Suprapubic skin (tissue), 4 donors: Measurements from ENCODE around the gene CFAP99. TPM values are rescaled to one million over a fixed set of nuclear protein-coding genes. Genes with fewer than 3 reads are reported as not detected.

Source experiments
- DNase-seq, 2 donors: peaks; one replicate each; pipeline ENCODE4 v3.0.0-alpha.2; 2019; ENCODE audit warnings: low spot score in 2 of 2
- H3K27ac ChIP-seq: fragments of 200-600 bp; sonication (generic); one replicate; pipeline ENCODE4 v1.5.1; 2019
- H3K27me3 ChIP-seq: fragments of 200-600 bp; sonication (generic); one replicate; pipeline ENCODE4 v1.5.1; 2019
- H3K36me3 ChIP-seq: fragments of 200-600 bp; sonication (generic); one replicate; pipeline ENCODE4 v1.5.1; 2019
- H3K4me1 ChIP-seq: fragments of 200-600 bp; sonication (generic); one replicate; pipeline ENCODE4 v1.5.1; 2019
- H3K4me3 ChIP-seq: fragments of 200-600 bp; sonication (generic); one replicate; pipeline ENCODE4 v1.5.1; 2019; ENCODE audit warnings: mild to moderate bottlenecking
- H3K9me3 ChIP-seq: fragments of 200-600 bp; sonication (generic); one replicate; pipeline ENCODE4 v1.5.1; 2019
- CTCF ChIP-seq, 2 donors: fragments of 200-600 bp in 1 of 2; fragments of 450-650 bp in 1 of 2; sonication (generic) in 1 of 2; IDR thresholded peaks; one replicate each; pipeline ENCODE4 v1.5.1; 2016 to 2019; ENCODE audit warnings: antibody characterized with exemption in 2 of 2, mild to moderate bottlenecking in 1 of 2, moderate library complexity in 1 of 2
- EP300 ChIP-seq: sonication (generic); formaldehyde crosslinking; IDR thresholded peaks from one replicate; pipeline ENCODE4 v1.6.1; 2017; ENCODE audit warnings: antibody characterized with exemption
- POLR2A ChIP-seq, 2 donors: fragments of 450-650 bp; IDR thresholded peaks; one replicate each; pipeline ENCODE4 v1.6.1; 2017; ENCODE audit warnings: antibody characterized with exemption in 2 of 2, mild to moderate bottlenecking in 2 of 2, moderate library complexity in 2 of 2
- POLR2AphosphoS5 ChIP-seq, 3 donors: sonication (generic); formaldehyde crosslinking; IDR thresholded peaks; one replicate each; pipeline ENCODE4 v1.6.1; 2017; ENCODE audit warnings: antibody characterized with exemption in 3 of 3
- WGBS: methylation state at CpG from one replicate; pipeline ENCODE4 v1.1.5; 2018; 5-methylcytosine and 5-hydroxymethylcytosine counted together
- total RNA-seq, 4 donors: library from RNA; depleted of rRNA; stranded (reverse); fragments of >200 nt; gene quantifications; one replicate each; pipeline ENCODE4 v1.1.0, GENCODE V29; 2016

The CFAP99 gene
- total RNA-seq, 4 donors from 2014 or later = not detected

- peak in 1 of 2 donors; percentile 86 for DNase-seq
- WGBS = 8% methylated on average over 20 of the region's 30 CpGs
- TF ChIP-seq POLR2A (IDR thresholded peaks at IDR 0.05) = no peak
- TF ChIP-seq POLR2AphosphoS5 (IDR thresholded peaks at IDR 0.05) = peak in 2 of 3 donors; percentile 19 to 20
- TF ChIP-seq CTCF (IDR thresholded peaks at IDR 0.05) = peak in 1 of 2 donors; percentile 36
- TF ChIP-seq EP300 = no peak
- no peaks in the 10 kb centered on the region for H3K36me3 ChIP-seq
- peaks cover 18% of the 10 kb centered on the region for H3K27me3 ChIP-seq
- H3K4me3 ChIP-seq = peak overlapping the region; percentile 25
- peaks cover 54% of the 10 kb centered on the region for H3K4me1 ChIP-seq
- peak overlapping the region; percentile 70 for H3K27ac ChIP-seq
- no peaks in the 10 kb centered on the region for H3K9me3 ChIP-seq
Measured at GRCh38 chr4:2412885-2413716, 5.7 kb upstream of the CFAP99 start.

- TF ChIP-seq POLR2A (IDR thresholded peaks at IDR 0.05) (no peak), CTCF (IDR thresholded peaks at IDR 0.05) (no peak), EP300 (no peak), POLR2AphosphoS5 (IDR thresholded peaks at IDR 0.05) (no peak)
- peaks cover 19% of the 10 kb centered on the region for H3K27me3 ChIP-seq
Measured at GRCh38 chr4:2413821-2414610, 4.7 kb upstream of the CFAP99 start.

GRCh38 chr4:2415213-2415612 is 3.5 kb upstream of the CFAP99 start:
- no peaks in the 10 kb centered on the region for H3K36me3 ChIP-seq
- 98% methylated on average over 3 of the region's 3 CpGs for WGBS
- H3K4me1 ChIP-seq = peaks cover 63% of the 10 kb centered on the region
- no peak for DNase-seq
- peaks cover 19% of the 10 kb centered on the region for H3K27me3 ChIP-seq
- no peak overlapping the region for H3K4me3 ChIP-seq
- no peaks in the 10 kb centered on the region for H3K9me3 ChIP-seq
- no peak overlapping the region for H3K27ac ChIP-seq
- TF ChIP-seq CTCF (IDR thresholded peaks at IDR 0.05) = no peak
- TF ChIP-seq POLR2A (IDR thresholded peaks at IDR 0.05) = no peak
- no peak for TF ChIP-seq POLR2AphosphoS5 (IDR thresholded peaks at IDR 0.05)

More at GRCh38 chr4:2413821-2414610, 4.7 kb upstream of the CFAP99 start:
- Histone ChIP-seq H3K9me3 (no peaks in the 10 kb centered on the region), H3K4me1 (peaks cover 56% of the 10 kb centered on the region), H3K4me3 (no peak overlapping the region), H3K36me3 (no peaks in the 10 kb centered on the region), H3K27ac (peak overlapping the region; percentile 70)
- peak in 1 of 2 donors; percentile 65 for DNase-seq
- WGBS = 47% methylated on average over 7 of the region's 14 CpGs

GRCh38 chr4:2415881-2416563 is 2.7 kb upstream of the CFAP99 start:
- Histone ChIP-seq H3K27ac (peak overlapping the region; percentile 65), H3K27me3 (peaks cover 19% of the 10 kb centered on the region), H3K4me3 (peak overlapping the region; percentile 71), H3K9me3 (no peaks in the 10 kb centered on the region), H3K36me3 (no peaks in the 10 kb centered on the region), H3K4me1 (peaks cover 63% of the 10 kb centered on the region)
- no peak for TF ChIP-seq POLR2A (IDR thresholded peaks at IDR 0.05)
- no peak for TF ChIP-seq EP300
- no peak for TF ChIP-seq CTCF (IDR thresholded peaks at IDR 0.05)
- no peak for TF ChIP-seq POLR2AphosphoS5 (IDR thresholded peaks at IDR 0.05)
- WGBS = 69% methylated on average over 16 of the region's 17 CpGs
- DNase-seq = no peak
